Thymus (tissue), 11 donors: ENCODE results near the gene KCNQ1. TPM values are rescaled to one million over a fixed set of nuclear protein-coding genes. Genes with fewer than 3 reads are reported as not detected.

Source experiments
- DNase-seq, 9 donors: peaks; one replicate each; pipeline ENCODE4 v3.0.0-alpha.2; 2013; ENCODE audit warnings: low spot score in 9 of 9, low read depth in 6 of 9, missing footprints in 1 of 9
- H3K27ac ChIP-seq, 2 donors: one replicate each; pipeline ENCODE4 v1.5.1; 2013; ENCODE audit warnings: control low read depth in 1 of 2, low read depth in 1 of 2, low read length in 1 of 2, mild to moderate bottlenecking in 1 of 2, moderate library complexity in 1 of 2
- H3K27me3 ChIP-seq, 2 donors: one replicate each; pipeline ENCODE4 v1.5.1; 2013; ENCODE audit warnings: low read length in 1 of 2; ENCODE audit not compliant: control insufficient read depth in 2 of 2, insufficient read depth in 1 of 2
- H3K36me3 ChIP-seq, 2 donors: one replicate each; pipeline ENCODE4 v1.5.1; 2013; ENCODE audit warnings: low read length in 1 of 2, mild to moderate bottlenecking in 1 of 2, moderate library complexity in 1 of 2; ENCODE audit not compliant: control insufficient read depth in 2 of 2, insufficient read depth in 2 of 2
- H3K4me1 ChIP-seq, 2 donors: one replicate each; pipeline ENCODE4 v1.5.1; 2013; ENCODE audit warnings: low read length in 2 of 2; ENCODE audit not compliant: control insufficient read depth in 2 of 2, insufficient read depth in 2 of 2
- H3K4me3 ChIP-seq, 2 donors: one replicate each; pipeline ENCODE4 v1.5.1; 2013; ENCODE audit warnings: low read length in 2 of 2, control low read depth in 1 of 2, mild to moderate bottlenecking in 1 of 2
- H3K9me3 ChIP-seq, 2 donors: one replicate each; pipeline ENCODE4 v1.5.1; 2013; ENCODE audit warnings: low read length in 1 of 2, mild to moderate bottlenecking in 1 of 2; ENCODE audit not compliant: control insufficient read depth in 2 of 2, insufficient read depth in 1 of 2
- WGBS: extraction: QIAGEN DNeasy Blood & Tissue Kit; methylation state at CpG from one replicate; pipeline ENCODE4 v1.1.7; 2013; 5-methylcytosine and 5-hydroxymethylcytosine counted together
- polyA plus RNA-seq: library from polyadenylated mRNA; stranded (reverse); fragments of 200-250 nt; gene quantifications from one replicate; pipeline ENCODE4 v1.2.3, GENCODE V29; 2013
- total RNA-seq: library from RNA; stranded (reverse); fragments of 120-200 nt; gene quantifications from one replicate; pipeline ENCODE4 v1.2.4, GENCODE V29; 2013
- donor health status: healthy.

KCNQ1 gene
- total and polyA plus RNA-seq, 2 donors, result 0.94 to 3.7 TPM

GRCh38 chr11:2799881-2800654 is 355.3 kb downstream of the KCNQ1 start:
- Histone ChIP-seq H3K4me1 (no peaks in the 10 kb centered on the region), H3K27ac (no peak overlapping the region), H3K36me3 (no peaks in the 10 kb centered on the region), H3K9me3 (peaks cover 0 to 20% of the 10 kb centered on the region in 2 donors), H3K4me3 (no peak overlapping the region), H3K27me3 (no peaks in the 10 kb centered on the region)
- WGBS, result 93% methylated on average over 15 of the region's 15 CpGs
- no peak for DNase-seq

GRCh38 chr11:2800655-2801531 is 356.1 kb downstream of the KCNQ1 start:
- WGBS, result 97% methylated on average over 12 of the region's 12 CpGs
- Histone ChIP-seq H3K27ac (no peak overlapping the region), H3K4me1 (no peaks in the 10 kb centered on the region), H3K4me3 (no peak overlapping the region), H3K27me3 (no peaks in the 10 kb centered on the region), H3K36me3 (no peaks in the 10 kb centered on the region), H3K9me3 (peaks cover 0 to 17% of the 10 kb centered on the region in 2 donors)
- no peak for DNase-seq

- no peaks in the 10 kb centered on the region for H3K4me1 ChIP-seq
- no peaks in the 10 kb centered on the region for H3K27me3 ChIP-seq
- DNase-seq, result no peak
- no peak overlapping the region for H3K4me3 ChIP-seq
- peaks cover 0 to 17% of the 10 kb centered on the region in 2 donors for H3K9me3 ChIP-seq
- WGBS, result 96% methylated on average over 22 of the region's 22 CpGs
- no peaks in the 10 kb centered on the region for H3K36me3 ChIP-seq
- no peak overlapping the region for H3K27ac ChIP-seq
Measured at GRCh38 chr11:2801711-2802388, 357.0 kb downstream of the KCNQ1 start.

- Histone ChIP-seq H3K27me3 (no peaks in the 10 kb centered on the region), H3K4me3 (no peak overlapping the region), H3K36me3 (no peaks in the 10 kb centered on the region), H3K9me3 (peaks cover 0 to 17% of the 10 kb centered on the region in 2 donors), H3K4me1 (no peaks in the 10 kb centered on the region), H3K27ac (no peak overlapping the region)
- WGBS, result 95% methylated on average over 18 of the region's 18 CpGs
- DNase-seq, result no peak
Measured at GRCh38 chr11:2802389-2803185, 357.8 kb downstream of the KCNQ1 start.

- Histone ChIP-seq H3K4me3 (no peak overlapping the region), H3K4me1 (no peaks in the 10 kb centered on the region), H3K27me3 (no peaks in the 10 kb centered on the region), H3K9me3 (peaks cover 0 to 17% of the 10 kb centered on the region in 2 donors), H3K27ac (no peak overlapping the region), H3K36me3 (no peaks in the 10 kb centered on the region)
- 93% methylated on average over 20 of the region's 20 CpGs for WGBS
- DNase-seq, result no peak
Measured at GRCh38 chr11:2803186-2804091, 358.6 kb downstream of the KCNQ1 start.

- no peak overlapping the region for H3K4me3 ChIP-seq
- H3K4me1 ChIP-seq, result no peaks in the 10 kb centered on the region
- no peak for DNase-seq
- H3K36me3 ChIP-seq, result no peaks in the 10 kb centered on the region
- peaks cover 0 to 12% of the 10 kb centered on the region in 2 donors for H3K9me3 ChIP-seq
- H3K27ac ChIP-seq, result no peak overlapping the region
- 95% methylated on average over 10 of the region's 10 CpGs for WGBS
- no peaks in the 10 kb centered on the region for H3K27me3 ChIP-seq
Measured at GRCh38 chr11:2804189-2804588, 359.4 kb downstream of the KCNQ1 start.

GRCh38 chr11:2804701-2805387 is 360.0 kb downstream of the KCNQ1 start:
- no peaks in the 10 kb centered on the region for H3K4me1 ChIP-seq
- 95% methylated on average over 19 of the region's 19 CpGs for WGBS
- no peak overlapping the region for H3K4me3 ChIP-seq
- H3K27ac ChIP-seq, result no peak overlapping the region
- DNase-seq, result no peak
- no peaks in the 10 kb centered on the region for H3K36me3 ChIP-seq
- H3K9me3 ChIP-seq, result peaks cover 1 to 6% of the 10 kb centered on the region in 2 donors
- no peaks in the 10 kb centered on the region for H3K27me3 ChIP-seq
